Measurements from ENCODE around the gene TBCB.
"Not testable (repeated sequence)": the region's sequence is repeated elsewhere in the genome, so short reads cannot be mapped to it uniquely, and the experiment has no call there.

TBCB gene

GRCh38 chr19:36115453-36116343 lies at the start of gene TBCB:
Gene TBCB, plus strand, starts transcription at chr19:36115468. Its CDS starts 93 bp downstream, at chr19:36115561.
- TF ChIP-seq CTCF (IDR thresholded peaks at IDR 0.05; ENCODE audit: borderline replicate concordance, control extremely low read depth, extremely low read depth, insufficient read depth, missing control alignments) = no peak
- in situ Hi-C loops (cut with MboI; ENCODE audit: low sequenced_read_pairs, unreplicated experiment) = no loop called here
- DNase-seq (ENCODE audit: low spot score) = peak; percentile 93

GRCh38 chr19:36067681-36068080 lies 47.6 kb upstream of the TBCB start:
- TF ChIP-seq CTCF (IDR thresholded peaks at IDR 0.05; ENCODE audit: borderline replicate concordance, control extremely low read depth, extremely low read depth, insufficient read depth, missing control alignments) = no peak
- no peak for DNase-seq (ENCODE audit: low spot score)
- in situ Hi-C loops (cut with MboI; ENCODE audit: low sequenced_read_pairs, unreplicated experiment) = no loop called here

- in situ Hi-C loops (cut with MboI; ENCODE audit: low sequenced_read_pairs, unreplicated experiment) = not testable (repeated sequence)
These were observed 46.3 kb upstream of the TBCB start for GRCh38 chr19:36068810-36069499.

GRCh38 chr19:36072081-36072480 lies 43.2 kb upstream of the TBCB start:
- TF ChIP-seq CTCF (IDR thresholded peaks at IDR 0.05; ENCODE audit: borderline replicate concordance, control extremely low read depth, extremely low read depth, insufficient read depth, missing control alignments) = no peak
- in situ Hi-C loops (cut with MboI; ENCODE audit: low sequenced_read_pairs, unreplicated experiment) = no loop called here
- no peak for DNase-seq (ENCODE audit: low spot score)

More at GRCh38 chr19:36068810-36069499, 46.3 kb upstream of the TBCB start:
- DNase-seq (ENCODE audit: low spot score) = not testable (repeated sequence)

GRCh38 chr19:36073121-36073876 lies 42.0 kb upstream of the TBCB start:
- TF ChIP-seq CTCF (IDR thresholded peaks at IDR 0.05; ENCODE audit: borderline replicate concordance, control extremely low read depth, extremely low read depth, insufficient read depth, missing control alignments) = no peak
- in situ Hi-C loops (cut with MboI; ENCODE audit: low sequenced_read_pairs, unreplicated experiment) = no loop called here

GRCh38 chr19:36079389-36079945 lies 35.8 kb upstream of the TBCB start:
- in situ Hi-C loops (cut with MboI; ENCODE audit: low sequenced_read_pairs, unreplicated experiment) = no loop called here
- no peak for TF ChIP-seq CTCF (IDR thresholded peaks at IDR 0.05; ENCODE audit: borderline replicate concordance, control extremely low read depth, extremely low read depth, insufficient read depth, missing control alignments)
- no peak for DNase-seq (ENCODE audit: low spot score)

More at GRCh38 chr19:36073121-36073876, 42.0 kb upstream of the TBCB start:
- no peak for DNase-seq (ENCODE audit: low spot score)
